Transverse colon (tissue), 4 donors: ENCODE measurements around the gene LSM8.
A peak's percentile ranks its signal among the peaks of the same experiment; 100 is the strongest.

Source experiments
- EP300 ChIP-seq: sonication (generic); formaldehyde crosslinking; IDR thresholded peaks from one replicate; pipeline ENCODE4 v1.6.1; 2017; ENCODE audit warnings: antibody characterized with exemption, low read depth
- POLR2AphosphoS5 ChIP-seq, 3 donors: sonication (generic); formaldehyde crosslinking; IDR thresholded peaks; one replicate each; pipeline ENCODE4 v1.6.1; 2016; ENCODE audit warnings: antibody characterized with exemption in 3 of 3
- TF ChIP-seq, protein P1 (sequence below), 5 experiments: fragments of 200-600 bp in 3 of 5; fragments of 450-650 bp in 2 of 5; sonication (generic) in 3 of 5; IDR thresholded peaks; 1 replicate in 2 of 5; 2 replicates in 3 of 5; pipeline ENCODE4 v1.5.1; 2016 to 2017; ENCODE audit warnings: antibody characterized with exemption in 5 of 5, inconsistent platforms in 3 of 5, mild to moderate bottlenecking in 2 of 5, moderate library complexity in 1 of 5

DNA sequence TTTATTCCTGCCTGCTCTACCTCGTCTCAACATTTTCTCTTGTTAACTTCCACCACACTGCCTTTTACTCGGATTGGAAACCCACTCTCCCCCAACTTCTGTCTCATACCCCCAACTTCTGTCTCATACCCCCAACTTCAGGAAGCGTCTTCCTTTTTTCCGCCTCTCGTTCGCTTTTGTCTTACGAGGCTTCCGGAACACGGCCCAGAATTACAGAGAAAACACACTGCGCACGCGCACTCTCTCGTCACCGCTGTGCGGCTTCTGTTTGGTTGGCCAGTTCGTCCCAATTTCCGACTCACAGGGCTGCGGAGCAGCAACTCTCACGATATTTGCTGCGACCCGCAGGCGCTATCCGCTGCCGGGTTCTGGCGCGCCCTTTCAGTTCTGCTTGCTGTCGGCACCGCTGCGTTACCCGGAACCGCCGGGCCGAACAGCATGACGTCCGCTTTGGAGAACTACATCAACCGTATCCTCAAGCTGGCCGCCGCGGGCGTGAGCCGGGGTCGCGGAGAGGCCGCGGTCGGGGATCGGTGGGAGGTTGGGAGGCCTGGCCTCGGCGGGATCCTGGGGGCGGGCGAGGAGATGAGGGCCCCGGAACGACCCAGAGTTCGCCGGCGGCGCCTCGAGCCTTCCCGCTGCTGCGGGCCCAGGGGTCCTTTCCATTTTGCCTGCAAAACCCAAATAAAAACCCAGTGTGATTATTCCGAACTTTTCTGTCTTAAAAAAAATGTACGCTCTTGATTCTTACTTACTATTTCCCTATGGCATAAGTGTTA, at the start of gene LSM8:
- TF ChIP-seq POLR2AphosphoS5 (IDR thresholded peaks at IDR 0.05), result peak; percentile 92 to 97 (median 96)
- TF ChIP-seq, protein P1, sequence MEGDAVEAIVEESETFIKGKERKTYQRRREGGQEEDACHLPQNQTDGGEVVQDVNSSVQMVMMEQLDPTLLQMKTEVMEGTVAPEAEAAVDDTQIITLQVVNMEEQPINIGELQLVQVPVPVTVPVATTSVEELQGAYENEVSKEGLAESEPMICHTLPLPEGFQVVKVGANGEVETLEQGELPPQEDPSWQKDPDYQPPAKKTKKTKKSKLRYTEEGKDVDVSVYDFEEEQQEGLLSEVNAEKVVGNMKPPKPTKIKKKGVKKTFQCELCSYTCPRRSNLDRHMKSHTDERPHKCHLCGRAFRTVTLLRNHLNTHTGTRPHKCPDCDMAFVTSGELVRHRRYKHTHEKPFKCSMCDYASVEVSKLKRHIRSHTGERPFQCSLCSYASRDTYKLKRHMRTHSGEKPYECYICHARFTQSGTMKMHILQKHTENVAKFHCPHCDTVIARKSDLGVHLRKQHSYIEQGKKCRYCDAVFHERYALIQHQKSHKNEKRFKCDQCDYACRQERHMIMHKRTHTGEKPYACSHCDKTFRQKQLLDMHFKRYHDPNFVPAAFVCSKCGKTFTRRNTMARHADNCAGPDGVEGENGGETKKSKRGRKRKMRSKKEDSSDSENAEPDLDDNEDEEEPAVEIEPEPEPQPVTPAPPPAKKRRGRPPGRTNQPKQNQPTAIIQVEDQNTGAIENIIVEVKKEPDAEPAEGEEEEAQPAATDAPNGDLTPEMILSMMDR (IDR thresholded peaks at IDR 0.05), result no peak
- no peak for TF ChIP-seq EP300
